ENCODE data around the gene BCORL1. TPM values are rescaled to one million over a fixed set of nuclear protein-coding genes. Genes with fewer than 3 reads are reported as not detected.

The BCORL1 gene
- total RNA-seq, 1 donor from 2014 or later, result 34.0 TPM

- TF ChIP-seq CTCF (IDR thresholded peaks at IDR 0.05; ENCODE audit: unreplicated experiment), result no peak
- H3K9me3 Mint-ChIP-seq (ENCODE audit: unreplicated experiment), result no peaks in the 10 kb centered on the region
- no peaks in the 10 kb centered on the region for H3K36me3 Mint-ChIP-seq (ENCODE audit: low read depth, unreplicated experiment)
- no peak overlapping the region for H3K4me3 Mint-ChIP-seq (ENCODE audit: unreplicated experiment)
- H3K27ac Mint-ChIP-seq (ENCODE audit: unreplicated experiment), result no peak overlapping the region
- H3K4me1 Mint-ChIP-seq (ENCODE audit: unreplicated experiment), result peaks cover 9% of the 10 kb centered on the region
- no peak for DNase-seq (ENCODE audit: low spot score)
- peaks cover 3% of the 10 kb centered on the region for H3K27me3 Mint-ChIP-seq (ENCODE audit: unreplicated experiment)
Measured at GRCh38 chrX:129961180-129962083, 21.0 kb upstream of the BCORL1 start.

- no peak overlapping the region for H3K27ac Mint-ChIP-seq (ENCODE audit: unreplicated experiment)
- no peaks in the 10 kb centered on the region for H3K36me3 Mint-ChIP-seq (ENCODE audit: low read depth, unreplicated experiment)
- no peaks in the 10 kb centered on the region for H3K9me3 Mint-ChIP-seq (ENCODE audit: unreplicated experiment)
- no peak for DNase-seq (ENCODE audit: low spot score)
- peaks cover 5% of the 10 kb centered on the region for H3K4me1 Mint-ChIP-seq (ENCODE audit: unreplicated experiment)
- peaks cover 1% of the 10 kb centered on the region for H3K27me3 Mint-ChIP-seq (ENCODE audit: unreplicated experiment)
- TF ChIP-seq CTCF (IDR thresholded peaks at IDR 0.05; ENCODE audit: unreplicated experiment), result no peak
- H3K4me3 Mint-ChIP-seq (ENCODE audit: unreplicated experiment), result no peak overlapping the region
Measured at GRCh38 chrX:129963729-129964128, 18.7 kb upstream of the BCORL1 start.

- Mint-ChIP-seq H3K4me1 (ENCODE audit: unreplicated experiment) (no peaks in the 10 kb centered on the region), H3K4me3 (ENCODE audit: unreplicated experiment) (no peak overlapping the region), H3K27ac (ENCODE audit: unreplicated experiment) (no peak overlapping the region), H3K27me3 (ENCODE audit: unreplicated experiment) (peaks cover 1% of the 10 kb centered on the region), H3K9me3 (ENCODE audit: unreplicated experiment) (no peaks in the 10 kb centered on the region), H3K36me3 (ENCODE audit: low read depth, unreplicated experiment) (no peaks in the 10 kb centered on the region)
- DNase-seq (ENCODE audit: low spot score), result no peak
- TF ChIP-seq CTCF (IDR thresholded peaks at IDR 0.05; ENCODE audit: unreplicated experiment), result no peak
Measured at GRCh38 chrX:129965166-129965565, 17.3 kb upstream of the BCORL1 start.

- no peaks in the 10 kb centered on the region for H3K4me1 Mint-ChIP-seq (ENCODE audit: unreplicated experiment)
- no peak overlapping the region for H3K4me3 Mint-ChIP-seq (ENCODE audit: unreplicated experiment)
- H3K36me3 Mint-ChIP-seq (ENCODE audit: low read depth, unreplicated experiment), result no peaks in the 10 kb centered on the region
- no peak overlapping the region for H3K27ac Mint-ChIP-seq (ENCODE audit: unreplicated experiment)
- TF ChIP-seq CTCF (IDR thresholded peaks at IDR 0.05; ENCODE audit: unreplicated experiment), result no peak
- DNase-seq (ENCODE audit: low spot score), result no peak
- H3K9me3 Mint-ChIP-seq (ENCODE audit: unreplicated experiment), result no peaks in the 10 kb centered on the region
- H3K27me3 Mint-ChIP-seq (ENCODE audit: unreplicated experiment), result peaks cover 4% of the 10 kb centered on the region
Measured at GRCh38 chrX:129968968-129969367, 13.5 kb upstream of the BCORL1 start.

GRCh38 chrX:129976441-129976840 lies 6.0 kb upstream of the BCORL1 start:
- no peak overlapping the region for H3K4me3 Mint-ChIP-seq (ENCODE audit: unreplicated experiment)
- TF ChIP-seq CTCF (IDR thresholded peaks at IDR 0.05; ENCODE audit: unreplicated experiment), result no peak

More at GRCh38 chrX:129976441-129976840, 6.0 kb upstream of the BCORL1 start:
- H3K9me3 Mint-ChIP-seq (ENCODE audit: unreplicated experiment), result no peaks in the 10 kb centered on the region
- H3K4me1 Mint-ChIP-seq (ENCODE audit: unreplicated experiment), result peaks cover 17% of the 10 kb centered on the region
- DNase-seq (ENCODE audit: low spot score), result no peak
- H3K27ac Mint-ChIP-seq (ENCODE audit: unreplicated experiment), result no peak overlapping the region
- H3K27me3 Mint-ChIP-seq (ENCODE audit: unreplicated experiment), result peaks cover 8% of the 10 kb centered on the region
- no peaks in the 10 kb centered on the region for H3K36me3 Mint-ChIP-seq (ENCODE audit: low read depth, unreplicated experiment)

All from endothelial cell (in vitro differentiated cells).